Hematopoietic multipotent progenitor cell treated with erythropoietin and hydrocortisone succinate and interleukin-3 and kit ligand, for 4 days (in vitro differentiated cells): ENCODE results near the gene ZNF609.

Experiments
- DNase-seq: peaks from one replicate; pipeline ENCODE4 v3.0.0-alpha.2; 2015

Gene ZNF609

GRCh38 chr15:64459066-64459781, 1.2 kb upstream of the ZNF609 start:
- DNase-seq: peak; percentile 27

DNA sequence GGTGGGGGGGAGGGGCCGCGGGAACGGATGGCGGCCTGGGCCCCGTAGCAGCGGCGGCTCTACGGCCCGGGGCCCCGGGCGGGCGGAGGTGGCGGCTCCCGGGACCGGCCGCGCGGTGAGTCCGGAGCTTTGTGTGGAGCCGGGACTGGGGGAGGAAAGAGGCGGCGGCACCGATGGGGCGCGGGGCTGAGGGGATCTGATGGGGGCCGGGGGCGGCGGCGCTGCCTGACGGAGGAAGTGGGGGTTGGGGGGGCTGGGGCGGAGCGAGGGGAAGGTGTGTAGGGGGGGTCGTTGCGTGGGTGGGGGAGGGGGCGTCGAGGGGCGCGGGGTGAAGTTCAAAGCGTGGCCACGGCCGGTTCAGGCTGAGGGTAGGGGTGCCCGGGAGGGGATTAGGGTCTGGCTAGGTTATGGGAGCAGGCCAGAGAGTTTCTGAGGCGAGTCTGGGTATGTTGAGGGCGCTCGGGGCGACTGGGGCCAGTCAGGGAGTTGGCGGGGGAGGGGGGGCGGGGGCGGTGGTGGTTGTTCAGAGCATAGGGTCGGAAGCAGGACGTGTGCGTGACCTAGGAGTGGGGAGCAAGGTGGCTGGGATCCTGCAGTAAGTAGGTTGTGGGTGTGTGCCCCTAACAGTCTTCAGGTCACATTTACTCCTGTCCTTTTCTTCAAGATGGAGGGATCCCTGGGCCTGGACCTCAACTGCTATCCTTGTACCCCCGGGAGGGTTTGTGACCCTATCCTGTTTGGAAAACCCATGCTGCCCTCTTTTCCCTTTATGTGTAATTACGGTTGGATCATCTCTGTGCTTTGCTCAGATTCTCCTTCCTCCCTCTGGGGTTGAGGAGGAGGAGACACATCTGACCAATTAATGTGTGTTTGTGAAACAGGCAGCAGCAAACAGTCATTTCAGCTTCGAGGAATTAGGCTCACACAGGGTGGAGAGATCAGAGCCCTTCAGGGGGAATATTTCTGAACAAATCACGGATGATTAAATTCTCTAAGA, 644 bp downstream of the ZNF609 start:
- peak; percentile 78 for DNase-seq

DNA sequence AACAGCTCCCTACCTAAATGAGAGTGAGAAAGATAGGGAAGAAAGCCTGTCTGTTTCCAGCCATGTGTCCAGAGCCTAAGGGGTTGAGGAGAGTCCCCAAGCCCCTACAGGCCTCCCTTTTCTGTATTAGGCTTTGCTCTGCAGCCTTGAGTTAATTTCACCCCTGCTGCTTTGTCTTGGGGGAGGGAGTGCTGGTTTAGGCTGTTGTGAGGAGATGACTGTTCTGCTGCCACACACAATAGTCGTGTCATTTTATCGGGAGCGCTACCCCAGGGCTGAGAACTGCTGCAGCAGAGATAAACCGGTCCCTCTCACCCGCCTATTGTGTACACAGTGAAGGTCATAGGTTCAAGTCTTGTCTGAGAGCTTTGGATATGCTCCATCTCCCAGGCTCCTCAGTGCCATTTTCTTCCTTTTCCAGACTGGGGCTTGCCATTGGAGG, 1.4 kb downstream of the ZNF609 start:
- DNase-seq: peak; percentile 83

DNA sequence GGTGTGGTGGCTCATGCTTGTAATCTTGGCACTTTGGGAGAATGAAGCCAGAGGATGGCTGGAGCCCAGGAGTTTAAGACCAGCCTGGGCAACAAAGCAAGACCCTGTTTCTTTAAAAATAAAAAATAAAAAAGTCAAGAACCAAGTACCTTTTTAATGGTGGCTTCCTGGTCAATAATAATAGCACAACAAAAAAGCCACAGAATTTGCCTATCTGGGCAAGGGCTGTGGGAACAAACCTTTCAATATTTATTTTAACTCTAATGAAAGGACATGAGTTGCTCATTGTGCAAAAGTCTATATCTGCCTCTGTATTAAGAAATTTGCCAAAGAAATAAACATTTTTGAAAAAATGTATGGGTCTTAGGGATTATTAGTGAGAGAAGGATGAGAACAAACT, 2.1 kb downstream of the ZNF609 start:
- DNase-seq: no peak

GRCh38 chr15:64464276-64465005, 4.1 kb downstream of the ZNF609 start:
- no peak for DNase-seq

DNA sequence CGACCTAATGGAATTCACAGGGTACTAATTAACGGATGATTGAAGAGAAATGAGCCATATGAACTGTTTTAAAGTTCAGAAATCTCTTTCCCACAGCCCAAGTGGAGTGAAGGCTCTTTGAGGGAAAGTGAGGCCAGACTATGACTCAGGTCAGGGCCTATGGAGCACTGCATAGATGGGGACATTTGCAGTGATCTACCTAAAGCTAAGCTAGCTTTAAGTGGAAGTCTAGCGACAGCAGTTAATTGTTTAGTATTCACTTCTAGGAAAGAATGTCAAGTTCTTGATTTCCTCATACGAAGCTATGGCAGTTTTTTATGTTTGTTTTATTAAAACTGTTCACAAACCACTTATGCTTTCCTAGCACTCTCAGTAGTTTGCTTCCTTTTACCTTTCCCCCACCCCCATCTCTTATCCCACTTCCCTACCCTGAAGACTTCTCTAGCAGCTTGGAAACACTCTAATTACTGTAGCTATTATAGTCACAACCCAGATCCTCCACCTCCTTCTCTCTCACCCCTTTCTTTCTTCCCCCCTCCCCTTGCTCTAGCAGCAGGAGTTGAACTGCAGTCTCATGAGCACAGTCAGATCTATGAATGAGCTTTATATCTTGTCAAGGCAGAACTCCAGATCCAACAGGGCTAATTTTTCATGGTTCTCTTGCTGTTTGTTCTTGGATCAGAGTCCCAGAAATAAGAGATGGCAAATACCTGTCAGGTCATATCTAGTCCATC, 6.2 kb downstream of the ZNF609 start:
- DNase-seq: no peak

- no peak for DNase-seq
Observed at GRCh38 chr15:64472161-64472560, 11.8 kb downstream of the ZNF609 start.

DNA sequence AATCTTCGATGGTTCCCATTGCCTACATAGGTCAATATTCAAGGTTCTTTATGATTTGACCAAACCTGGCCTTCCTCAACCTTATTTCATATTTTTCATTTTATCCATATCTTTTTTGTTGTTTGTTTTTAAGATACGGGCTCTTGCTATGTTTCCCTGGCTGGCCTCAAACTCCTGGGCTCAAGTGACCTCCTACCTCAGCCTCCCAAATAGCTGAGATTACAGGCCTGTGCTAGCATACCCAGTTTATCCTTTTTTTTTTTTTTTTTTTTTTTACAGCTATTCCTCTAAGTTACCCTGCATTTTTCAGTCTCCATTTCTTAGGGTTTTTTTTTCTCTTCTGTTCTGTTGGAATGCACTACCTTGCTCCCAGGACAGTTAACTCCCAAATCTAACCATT, 14.5 kb downstream of the ZNF609 start:
- no peak for DNase-seq

GRCh38 chr15:64476550-64476949, 16.2 kb downstream of the ZNF609 start:
- no peak for DNase-seq

GRCh38 chr15:64478863-64479262, 18.5 kb downstream of the ZNF609 start:
- DNase-seq: no peak

DNA sequence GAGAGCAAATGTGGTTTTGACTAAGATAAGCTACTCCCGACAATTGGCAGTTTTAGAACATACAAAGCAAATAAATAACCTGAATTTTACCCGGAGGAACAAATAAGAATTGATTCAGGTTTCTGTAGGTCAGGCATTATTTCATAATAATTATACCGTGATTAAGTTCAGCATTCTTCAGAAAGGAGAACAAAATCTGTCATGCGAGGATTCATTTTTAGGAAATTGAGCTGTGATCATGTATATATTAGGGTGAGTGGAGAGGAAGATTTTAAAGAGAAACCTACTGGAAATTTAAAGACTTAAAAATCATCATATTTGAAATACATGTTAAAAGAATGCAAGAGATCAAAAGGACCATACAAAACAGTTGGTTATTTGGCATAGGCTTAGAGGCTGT, 20.5 kb downstream of the ZNF609 start:
- no peak for DNase-seq

GRCh38 chr15:64483749-64484148, 23.4 kb downstream of the ZNF609 start:
- DNase-seq: no peak

DNA sequence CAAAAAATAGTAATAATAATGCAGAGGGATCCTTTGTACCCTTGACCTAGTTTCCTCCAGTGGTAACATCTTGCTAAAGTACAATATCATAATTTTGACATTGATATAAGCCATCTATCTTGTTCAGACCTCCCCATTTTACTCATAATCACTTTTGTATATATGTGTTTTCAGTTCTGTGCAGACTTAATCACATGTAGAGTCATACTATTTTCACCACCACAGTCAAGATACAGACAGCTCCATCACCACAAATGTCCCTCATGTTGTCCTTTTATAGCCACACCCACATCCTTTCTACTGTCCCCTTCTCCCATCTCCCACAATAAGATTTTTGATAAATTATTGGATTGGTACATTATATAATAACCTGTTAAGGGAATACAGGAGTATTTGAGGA, 25.4 kb downstream of the ZNF609 start:
- no peak for DNase-seq

DNA sequence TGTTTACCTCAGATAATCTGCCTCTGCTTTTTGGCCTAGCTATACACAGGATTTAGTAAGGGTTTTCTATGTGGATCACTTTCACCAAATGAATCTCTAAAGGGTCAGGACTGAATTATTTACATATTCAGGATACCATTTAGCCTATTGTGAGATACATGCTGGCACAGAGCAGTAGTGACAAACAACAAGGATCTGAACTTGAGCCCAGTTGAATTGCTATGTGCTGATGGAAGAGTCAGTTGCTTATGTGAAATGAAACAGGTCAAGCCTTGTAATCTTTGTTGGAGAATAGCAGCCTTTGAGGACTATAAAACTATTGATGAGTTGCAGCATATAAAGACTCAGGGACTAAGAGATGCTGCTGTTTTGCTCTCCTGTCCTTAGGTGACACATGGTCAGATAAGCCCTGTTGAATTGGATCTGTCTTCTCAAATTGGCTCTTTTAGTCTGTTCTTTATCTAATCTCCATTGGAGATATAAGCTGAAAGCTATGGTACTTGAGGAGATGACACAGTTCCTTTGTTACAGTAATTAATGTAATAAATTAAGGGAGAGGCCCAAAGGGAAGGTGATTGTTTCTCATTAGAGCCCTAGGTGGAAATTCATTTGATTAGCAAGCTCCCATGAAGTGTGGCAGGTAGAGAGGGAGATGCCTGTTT, 30.4 kb downstream of the ZNF609 start:
- no peak for DNase-seq

DNA sequence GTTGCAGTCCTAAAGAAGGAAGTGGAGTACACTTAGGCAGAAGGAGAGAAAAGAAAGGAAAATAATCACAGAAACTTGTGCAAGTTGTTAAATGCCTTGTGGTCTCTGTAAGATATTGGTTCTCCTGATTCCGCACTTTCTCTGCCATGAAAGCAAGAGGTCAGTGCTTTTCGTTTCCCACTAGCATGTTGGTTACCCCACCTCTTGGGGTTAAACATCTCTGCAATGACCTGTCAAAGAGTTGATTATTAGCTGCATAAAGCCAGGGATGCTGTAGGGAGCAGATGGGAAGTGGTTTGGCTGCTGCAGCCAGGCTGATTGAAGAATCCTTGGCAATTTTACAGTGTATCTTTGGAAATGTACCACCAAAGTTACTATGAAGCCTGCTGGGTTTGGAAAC, 33.3 kb downstream of the ZNF609 start:
- DNase-seq: no peak

DNA sequence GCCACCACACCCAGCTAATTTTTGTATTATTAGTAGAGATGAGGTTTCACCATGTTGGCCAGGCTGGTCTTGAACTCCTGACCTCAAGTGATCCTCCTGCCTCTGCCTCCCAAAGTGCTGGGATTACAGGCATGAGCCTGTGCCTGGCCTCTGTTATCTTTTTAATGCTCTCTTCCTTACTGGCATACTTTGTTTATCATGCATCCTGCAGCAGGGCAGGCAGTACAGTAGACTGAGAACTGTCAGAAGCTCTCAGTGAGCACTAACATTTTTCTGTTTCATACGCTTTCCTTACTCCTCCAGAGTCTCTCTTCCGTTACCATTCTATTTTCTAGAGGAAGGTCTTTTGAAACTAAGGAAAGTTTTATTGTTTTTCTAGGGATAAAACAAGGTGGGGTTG, 35.6 kb downstream of the ZNF609 start:
- peak; percentile 64 for DNase-seq

GRCh38 chr15:64500695-64501395, 40.5 kb downstream of the ZNF609 start:
- no peak for DNase-seq

DNA sequence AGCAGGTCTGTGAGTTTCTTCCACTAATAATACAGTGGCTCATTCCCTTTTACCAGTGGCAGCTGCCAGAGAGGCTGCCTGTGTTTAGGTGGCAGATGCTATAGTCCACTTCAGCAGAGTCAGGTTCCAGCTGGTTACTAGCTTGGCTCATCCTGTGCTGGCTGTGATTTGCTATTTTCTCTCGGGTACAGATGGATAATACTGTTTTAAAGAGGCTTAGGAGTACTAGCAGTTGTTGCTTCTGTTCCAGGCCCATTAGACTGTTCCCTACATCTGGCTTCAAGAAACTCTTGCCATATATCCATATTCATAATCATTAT, 41.0 kb downstream of the ZNF609 start:
- no peak for DNase-seq

- no peak for DNase-seq
Observed at GRCh38 chr15:64502151-64502550, 41.8 kb downstream of the ZNF609 start.

DNA sequence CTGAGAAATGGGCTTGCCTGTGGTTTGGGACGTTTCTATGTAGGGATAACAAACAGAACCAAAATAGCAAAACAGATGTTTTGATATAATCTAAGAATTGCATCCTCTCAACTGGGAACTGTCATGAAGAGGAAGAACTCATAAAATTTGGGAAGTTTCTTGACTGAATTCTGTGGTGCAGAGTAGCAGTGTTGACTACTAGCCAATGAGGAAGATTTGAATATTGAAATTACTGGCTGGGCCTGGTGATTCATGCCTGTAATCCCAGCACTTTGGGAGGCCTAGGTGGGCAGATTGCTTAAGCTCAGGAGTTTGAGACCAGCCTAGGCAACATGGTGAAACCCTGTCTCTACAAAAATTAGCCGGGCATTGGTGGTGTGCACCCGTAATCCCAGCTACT, 42.2 kb downstream of the ZNF609 start:
- no peak for DNase-seq

GRCh38 chr15:64503197-64503596, 42.8 kb downstream of the ZNF609 start:
- no peak for DNase-seq

DNA sequence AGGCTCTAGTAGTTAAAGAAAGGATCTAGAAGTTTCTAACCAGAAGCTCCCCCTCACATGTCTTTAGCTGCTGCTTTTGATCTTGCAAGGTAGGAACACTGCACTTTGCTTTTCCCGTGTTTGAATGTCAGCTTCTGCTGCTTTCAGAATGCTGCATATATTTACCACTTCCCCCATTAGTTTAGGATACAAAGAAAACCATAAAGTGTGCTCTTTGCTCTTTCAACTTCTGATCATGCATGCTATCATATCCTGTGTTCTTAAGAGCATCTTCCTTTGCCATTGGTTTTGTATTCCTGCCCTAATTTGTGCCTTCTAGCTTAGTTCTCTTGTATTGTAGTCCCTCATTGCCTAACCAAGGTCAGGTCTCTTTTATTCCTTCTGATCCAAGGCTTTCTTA, 43.3 kb downstream of the ZNF609 start:
- DNase-seq: no peak
